ENCODE data around the gene RAP1GDS1. TPM values are rescaled to one million over a fixed set of nuclear protein-coding genes. Genes with fewer than 3 reads are reported as not detected.

Gene RAP1GDS1
- total RNA-seq, 1 donor from 2014 or later: 64.5 TPM

DNA sequence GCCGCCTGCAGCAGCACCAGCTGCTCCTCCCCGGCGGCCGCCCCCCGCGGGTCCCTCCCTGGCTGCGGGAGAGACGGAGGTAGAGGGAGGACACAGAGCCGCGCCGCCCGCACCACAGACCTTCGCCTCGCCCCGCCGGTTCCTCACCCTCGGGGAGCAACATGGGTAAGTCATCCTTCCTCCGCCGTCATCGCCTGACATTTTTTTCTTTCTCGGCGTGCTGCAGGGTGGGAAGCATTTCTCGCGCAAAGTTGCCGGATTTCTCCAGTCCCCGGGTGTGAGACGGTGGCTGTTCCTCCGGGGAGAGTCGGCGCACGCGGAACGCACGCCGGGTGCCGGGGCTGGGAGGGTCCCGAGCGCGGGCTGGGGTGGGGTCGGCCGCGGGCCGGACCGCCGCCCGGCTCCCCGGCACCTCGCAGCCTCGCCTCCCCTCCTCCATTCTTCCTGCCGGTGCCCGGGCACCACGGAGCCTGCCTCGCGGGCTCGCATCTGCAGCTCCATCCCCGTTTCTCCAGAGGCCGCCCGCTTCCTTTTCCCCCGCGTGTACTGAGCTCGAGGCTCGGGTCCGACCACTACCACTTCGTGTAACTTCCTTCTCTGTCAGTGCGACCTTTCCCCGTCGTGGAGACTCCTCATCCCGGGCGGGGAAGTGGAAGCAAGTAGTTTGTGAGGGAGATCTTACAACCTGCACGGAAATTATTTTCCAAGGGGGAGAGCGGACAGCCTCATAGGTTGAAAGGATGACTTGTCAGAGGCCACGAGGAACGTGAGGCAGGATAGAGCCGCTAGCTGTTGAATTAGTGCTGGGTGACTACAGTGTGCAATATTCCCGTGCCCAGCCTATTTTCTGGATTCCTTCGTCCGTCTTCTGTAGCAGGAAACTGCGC lies 464 bp downstream of the RAP1GDS1 start:
- Histone ChIP-seq H3K79me2 (ENCODE audit: insufficient read depth, low read length) (peaks cover 65% of the 10 kb centered on the region), H3K27ac (ENCODE audit: low read depth, low read length) (peak overlapping the region; percentile 85), H3K36me3 (ENCODE audit: insufficient read depth, low read length) (no peaks in the 10 kb centered on the region), H3K4me1 (ENCODE audit: insufficient read depth, low read length) (peaks cover 12% of the 10 kb centered on the region), H4K20me1 (ENCODE audit: insufficient read depth, low read length) (peaks cover 34% of the 10 kb centered on the region), H2AFZ (ENCODE audit: low read depth, low read length) (peak overlapping the region; percentile 82), H3K4me3 (ENCODE audit: insufficient read depth, low read depth, low read length) (peak overlapping the region; percentile 90), H3K4me2 (ENCODE audit: low read length) (peak overlapping the region; percentile 84), H3K9ac (ENCODE audit: low read length) (peak overlapping the region; percentile 91), H3K9me3 (ENCODE audit: insufficient read depth, low read depth, low read length) (no peaks in the 10 kb centered on the region), H3K27me3 (ENCODE audit: insufficient read depth, low read length) (no peaks in the 10 kb centered on the region)
- H3K4me1 Mint-ChIP-seq (ENCODE audit: low read depth, unreplicated experiment): peaks cover 14% of the 10 kb centered on the region
- no peaks in the 10 kb centered on the region for H3K36me3 Mint-ChIP-seq (ENCODE audit: low read depth, unreplicated experiment)
- H3K27ac Mint-ChIP-seq (ENCODE audit: unreplicated experiment): peak overlapping the region; percentile 79
- DNase-seq (ENCODE audit: low read depth) (peak; percentile 75), FAIRE-seq (peak; percentile 72)
- no peaks in the 10 kb centered on the region for H3K9me3 Mint-ChIP-seq (ENCODE audit: unreplicated experiment)
- peak overlapping the region; percentile 92 for H3K4me3 Mint-ChIP-seq (ENCODE audit: unreplicated experiment)
- TF ChIP-seq EZH2 (IDR thresholded peaks at IDR 0.05; ENCODE audit: insufficient read depth, low read length): no peak
- TF ChIP-seq, protein P1, sequence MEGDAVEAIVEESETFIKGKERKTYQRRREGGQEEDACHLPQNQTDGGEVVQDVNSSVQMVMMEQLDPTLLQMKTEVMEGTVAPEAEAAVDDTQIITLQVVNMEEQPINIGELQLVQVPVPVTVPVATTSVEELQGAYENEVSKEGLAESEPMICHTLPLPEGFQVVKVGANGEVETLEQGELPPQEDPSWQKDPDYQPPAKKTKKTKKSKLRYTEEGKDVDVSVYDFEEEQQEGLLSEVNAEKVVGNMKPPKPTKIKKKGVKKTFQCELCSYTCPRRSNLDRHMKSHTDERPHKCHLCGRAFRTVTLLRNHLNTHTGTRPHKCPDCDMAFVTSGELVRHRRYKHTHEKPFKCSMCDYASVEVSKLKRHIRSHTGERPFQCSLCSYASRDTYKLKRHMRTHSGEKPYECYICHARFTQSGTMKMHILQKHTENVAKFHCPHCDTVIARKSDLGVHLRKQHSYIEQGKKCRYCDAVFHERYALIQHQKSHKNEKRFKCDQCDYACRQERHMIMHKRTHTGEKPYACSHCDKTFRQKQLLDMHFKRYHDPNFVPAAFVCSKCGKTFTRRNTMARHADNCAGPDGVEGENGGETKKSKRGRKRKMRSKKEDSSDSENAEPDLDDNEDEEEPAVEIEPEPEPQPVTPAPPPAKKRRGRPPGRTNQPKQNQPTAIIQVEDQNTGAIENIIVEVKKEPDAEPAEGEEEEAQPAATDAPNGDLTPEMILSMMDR (IDR thresholded peaks at IDR 0.05; ENCODE audit: insufficient read depth, low read depth, low read length): no peak
- no peaks in the 10 kb centered on the region for H3K27me3 Mint-ChIP-seq (ENCODE audit: low read depth, unreplicated experiment)

DNA sequence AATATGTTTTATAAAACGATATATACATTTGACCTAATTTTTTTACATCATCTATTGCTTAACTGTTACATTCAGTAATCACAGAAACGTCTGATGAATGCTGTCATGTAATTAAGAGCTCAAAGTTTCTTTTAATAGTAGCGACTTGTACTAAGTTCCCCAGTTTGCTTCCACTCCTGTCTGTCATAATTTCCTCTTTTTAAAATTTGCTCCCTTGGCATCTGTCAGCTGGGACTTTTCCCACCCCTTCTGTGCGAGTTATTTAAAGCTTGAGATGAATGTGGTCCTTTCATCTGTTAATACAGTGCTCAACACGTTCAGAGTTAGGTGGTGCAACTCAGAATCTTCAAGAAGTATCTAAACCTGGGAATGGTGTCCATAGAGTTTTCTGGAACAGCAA lies 1.2 kb downstream of the RAP1GDS1 start:
- Mint-ChIP-seq H3K27ac (ENCODE audit: unreplicated experiment) (peak overlapping the region; percentile 79), H3K36me3 (ENCODE audit: low read depth, unreplicated experiment) (no peaks in the 10 kb centered on the region), H3K9me3 (ENCODE audit: unreplicated experiment) (no peaks in the 10 kb centered on the region), H3K4me3 (ENCODE audit: unreplicated experiment) (peak overlapping the region; percentile 92), H3K27me3 (ENCODE audit: low read depth, unreplicated experiment) (no peaks in the 10 kb centered on the region), H3K4me1 (ENCODE audit: low read depth, unreplicated experiment) (peaks cover 14% of the 10 kb centered on the region)
- Histone ChIP-seq H3K27ac (ENCODE audit: low read depth, low read length) (peak overlapping the region; percentile 85), H3K36me3 (ENCODE audit: insufficient read depth, low read length) (no peaks in the 10 kb centered on the region), H3K4me3 (ENCODE audit: insufficient read depth, low read depth, low read length) (peak overlapping the region; percentile 90), H3K9me3 (ENCODE audit: insufficient read depth, low read depth, low read length) (no peaks in the 10 kb centered on the region), H3K27me3 (ENCODE audit: insufficient read depth, low read length) (no peaks in the 10 kb centered on the region), H3K79me2 (ENCODE audit: insufficient read depth, low read length) (peaks cover 73% of the 10 kb centered on the region), H4K20me1 (ENCODE audit: insufficient read depth, low read length) (peaks cover 38% of the 10 kb centered on the region), H3K4me1 (ENCODE audit: insufficient read depth, low read length) (peaks cover 12% of the 10 kb centered on the region), H2AFZ (ENCODE audit: low read depth, low read length) (no peak overlapping the region), H3K9ac (ENCODE audit: low read length) (peak overlapping the region; percentile 91), H3K4me2 (ENCODE audit: low read length) (peak overlapping the region; percentile 84)
- FAIRE-seq: no peak
- TF ChIP-seq, protein P1 (IDR thresholded peaks at IDR 0.05; ENCODE audit: insufficient read depth, low read depth, low read length): no peak
- TF ChIP-seq EZH2 (IDR thresholded peaks at IDR 0.05; ENCODE audit: insufficient read depth, low read length): no peak
- no peak for DNase-seq (ENCODE audit: low read depth)

DNA sequence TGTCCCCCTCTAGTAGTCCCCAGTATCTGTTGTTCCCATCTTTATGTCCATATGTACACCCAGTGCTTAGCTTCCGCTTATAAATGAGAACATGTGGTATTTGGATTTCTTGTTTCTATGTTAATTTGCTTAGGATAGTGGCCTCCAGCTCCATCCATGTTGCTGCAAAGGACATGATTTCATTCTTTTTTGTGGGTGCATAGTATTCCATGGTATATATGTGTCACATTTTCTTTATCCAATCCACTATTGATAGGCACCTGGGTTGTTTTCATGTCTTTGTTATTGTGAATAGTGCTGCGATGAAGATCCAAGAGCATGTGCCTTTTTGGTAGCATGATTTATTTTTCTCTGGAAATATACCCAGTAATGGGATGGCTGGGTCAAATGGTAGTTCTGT lies 6.3 kb downstream of the RAP1GDS1 start:
- Histone ChIP-seq H3K4me2 (ENCODE audit: low read length) (no peak overlapping the region), H3K27me3 (ENCODE audit: insufficient read depth, low read length) (no peaks in the 10 kb centered on the region), H4K20me1 (ENCODE audit: insufficient read depth, low read length) (peaks cover 66% of the 10 kb centered on the region), H3K9ac (ENCODE audit: low read length) (no peak overlapping the region), H3K79me2 (ENCODE audit: insufficient read depth, low read length) (peaks cover 99% of the 10 kb centered on the region), H3K36me3 (ENCODE audit: insufficient read depth, low read length) (no peaks in the 10 kb centered on the region), H3K4me3 (ENCODE audit: insufficient read depth, low read depth, low read length) (no peak overlapping the region), H3K4me1 (ENCODE audit: insufficient read depth, low read length) (peaks cover 3% of the 10 kb centered on the region), H3K27ac (ENCODE audit: low read depth, low read length) (no peak overlapping the region), H2AFZ (ENCODE audit: low read depth, low read length) (no peak overlapping the region), H3K9me3 (ENCODE audit: insufficient read depth, low read depth, low read length) (no peaks in the 10 kb centered on the region)
- FAIRE-seq (no peak), DNase-seq (ENCODE audit: low read depth) (no peak)
- no peaks in the 10 kb centered on the region for H3K9me3 Mint-ChIP-seq (ENCODE audit: unreplicated experiment)
- no peaks in the 10 kb centered on the region for H3K27me3 Mint-ChIP-seq (ENCODE audit: low read depth, unreplicated experiment)
- peaks cover 6% of the 10 kb centered on the region for H3K4me1 Mint-ChIP-seq (ENCODE audit: low read depth, unreplicated experiment)
- H3K27ac Mint-ChIP-seq (ENCODE audit: unreplicated experiment): no peak overlapping the region
- H3K4me3 Mint-ChIP-seq (ENCODE audit: unreplicated experiment): no peak overlapping the region
- TF ChIP-seq EZH2 (IDR thresholded peaks at IDR 0.05; ENCODE audit: insufficient read depth, low read length): no peak
- TF ChIP-seq, protein P1 (IDR thresholded peaks at IDR 0.05; ENCODE audit: insufficient read depth, low read depth, low read length): no peak
- H3K36me3 Mint-ChIP-seq (ENCODE audit: low read depth, unreplicated experiment): peaks cover 12% of the 10 kb centered on the region

Measured in astrocyte (in vitro differentiated cells and primary cell).